Body of pancreas (tissue), 4 donors: Measurements from ENCODE around the gene ARHGEF28.

Experiments
- CTCF ChIP-seq, 7 experiments: fragments of 450-650 bp in 4 of 7; fragments of 200-600 bp in 3 of 7; sonication (generic) in 3 of 7; IDR thresholded peaks; one replicate each; pipeline ENCODE4 v1.5.1; 2016 to 2019; ENCODE audit warnings: antibody characterized with exemption in 7 of 7
- POLR2A ChIP-seq, 3 donors: fragments of 450-650 bp; IDR thresholded peaks; one replicate each; pipeline ENCODE4 v1.6.1; 2016; ENCODE audit warnings: antibody characterized with exemption in 3 of 3, mild to moderate bottlenecking in 2 of 3

- no peak for TF ChIP-seq POLR2A (IDR thresholded peaks at IDR 0.05)
- TF ChIP-seq CTCF (IDR thresholded peaks at IDR 0.05): no peak
Measured at GRCh38 chr5:73858054-73858453, 232.1 kb downstream of the ARHGEF28 start.
